T-helper 2 cell treated with Interferon-gamma antibody and Interleukin-4, amounts not matched to agents 5 μg/mL and 100 μg/mL, for 36 hours (primary cell): ENCODE results near the gene OR52N5.

Experiments used
- DNase-seq: peaks from one replicate; pipeline ENCODE4 v3.0.0; 2021; ENCODE audit warnings: low spot score
- H3K27ac Mint-ChIP-seq: one replicate; pipeline ENCODE4 v1.8.0; 2021; ENCODE audit warnings: mild to moderate bottlenecking, mixed read lengths
- H3K27me3 Mint-ChIP-seq: one replicate; pipeline ENCODE4 v1.8.0; 2021; ENCODE audit warnings: low read depth, mixed read lengths
- H3K36me3 Mint-ChIP-seq: one replicate; pipeline ENCODE4 v1.8.0; 2021; ENCODE audit warnings: low read depth, mixed read lengths
- H3K4me1 Mint-ChIP-seq: one replicate; pipeline ENCODE4 v1.8.0; 2021; ENCODE audit warnings: low read depth, mixed read lengths
- H3K4me3 Mint-ChIP-seq: one replicate; pipeline ENCODE4 v1.8.0; 2022; ENCODE audit warnings: mild to moderate bottlenecking, moderate library complexity, mixed read lengths
- H3K9me3 Mint-ChIP-seq: one replicate; pipeline ENCODE4 v1.8.0; 2021; ENCODE audit warnings: mixed read lengths

Gene OR52N5

GRCh38 chr11:5749836-5750235, 33.3 kb downstream of the OR52N5 start:
- Mint-ChIP-seq H3K4me1 (no peaks in the 10 kb centered on the region), H3K36me3 (no peaks in the 10 kb centered on the region), H3K27me3 (no peaks in the 10 kb centered on the region), H3K27ac (no peak overlapping the region), H3K9me3 (no peaks in the 10 kb centered on the region), H3K4me3 (no peak overlapping the region)
- no peak for DNase-seq

GRCh38 chr11:5746614-5747013, 36.5 kb downstream of the OR52N5 start:
- no peak for DNase-seq
- H3K36me3 Mint-ChIP-seq, result no peaks in the 10 kb centered on the region
- no peak overlapping the region for H3K4me3 Mint-ChIP-seq
- no peaks in the 10 kb centered on the region for H3K9me3 Mint-ChIP-seq
- H3K27ac Mint-ChIP-seq, result no peak overlapping the region
- peaks cover 4% of the 10 kb centered on the region for H3K27me3 Mint-ChIP-seq
- H3K4me1 Mint-ChIP-seq, result no peaks in the 10 kb centered on the region

- no peak overlapping the region for H3K4me3 Mint-ChIP-seq
- DNase-seq, result no peak
- H3K36me3 Mint-ChIP-seq, result no peaks in the 10 kb centered on the region
- no peaks in the 10 kb centered on the region for H3K27me3 Mint-ChIP-seq
- H3K27ac Mint-ChIP-seq, result no peak overlapping the region
- H3K9me3 Mint-ChIP-seq, result no peaks in the 10 kb centered on the region
- H3K4me1 Mint-ChIP-seq, result no peaks in the 10 kb centered on the region
Observed at GRCh38 chr11:5738431-5738830, 44.7 kb downstream of the OR52N5 start.

- no peak for DNase-seq
- H3K9me3 Mint-ChIP-seq, result no peaks in the 10 kb centered on the region
- no peak overlapping the region for H3K27ac Mint-ChIP-seq
- H3K4me3 Mint-ChIP-seq, result no peak overlapping the region
- H3K36me3 Mint-ChIP-seq, result no peaks in the 10 kb centered on the region
- H3K27me3 Mint-ChIP-seq, result no peaks in the 10 kb centered on the region
- H3K4me1 Mint-ChIP-seq, result no peaks in the 10 kb centered on the region
Observed at GRCh38 chr11:5737670-5738392, 45.3 kb downstream of the OR52N5 start.

- no peaks in the 10 kb centered on the region for H3K36me3 Mint-ChIP-seq
- no peaks in the 10 kb centered on the region for H3K4me1 Mint-ChIP-seq
- H3K27ac Mint-ChIP-seq, result no peak overlapping the region
- no peak for DNase-seq
- no peaks in the 10 kb centered on the region for H3K27me3 Mint-ChIP-seq
- no peaks in the 10 kb centered on the region for H3K9me3 Mint-ChIP-seq
- H3K4me3 Mint-ChIP-seq, result no peak overlapping the region
Observed at GRCh38 chr11:5737091-5737490, 46.1 kb downstream of the OR52N5 start.

GRCh38 chr11:5736396-5736795, 46.8 kb downstream of the OR52N5 start, which contains the start of gene OR56B1:
TSS of gene OR56B1 (plus strand) at chr11:5736448. CDS start at chr11:5736517, 69 bp downstream.
- Mint-ChIP-seq H3K4me3 (no peak within 1 kb of the TSS), H3K4me1 (no peaks in the 10 kb centered on the region), H3K27me3 (no peaks in the 10 kb centered on the region), H3K36me3 (no peaks in the 10 kb centered on the region), H3K27ac (no peak within 1 kb of the TSS), H3K9me3 (no peaks in the 10 kb centered on the region)
- DNase-seq, result no peak

GRCh38 chr11:5727691-5728090, 55.5 kb downstream of the OR52N5 start:
- Mint-ChIP-seq H3K27me3 (no peaks in the 10 kb centered on the region), H3K4me3 (no peak overlapping the region)

GRCh38 chr11:5726351-5726750, 56.8 kb downstream of the OR52N5 start:
- Mint-ChIP-seq H3K27ac (no peak overlapping the region), H3K4me1 (no peaks in the 10 kb centered on the region), H3K36me3 (no peaks in the 10 kb centered on the region), H3K9me3 (no peaks in the 10 kb centered on the region), H3K4me3 (no peak overlapping the region), H3K27me3 (no peaks in the 10 kb centered on the region)
- no peak for DNase-seq

More at GRCh38 chr11:5727691-5728090, 55.5 kb downstream of the OR52N5 start:
- Mint-ChIP-seq H3K4me1 (no peaks in the 10 kb centered on the region), H3K27ac (no peak overlapping the region), H3K9me3 (no peaks in the 10 kb centered on the region), H3K36me3 (no peaks in the 10 kb centered on the region)
- no peak for DNase-seq
